OCI-LY1 (cell line): ENCODE results near the gene ME3.

Source experiments
- H2AFZ ChIP-seq: fragments of 200-600 bp; sonication (generic), shearing (Covaris generic); 2 replicates; pipeline ENCODE4 v1.6.0; 2014; ENCODE audit warnings: antibody characterized with exemption, mild to moderate bottlenecking, low read length
- H3F3A ChIP-seq: fragments of 200-600 bp; sonication (generic), shearing (Covaris generic); 2 replicates; pipeline ENCODE4 v1.6.0; 2014; ENCODE audit warnings: mild to moderate bottlenecking, antibody characterized with exemption, low read length, moderate library complexity; ENCODE audit not compliant: insufficient read depth
- H3K27ac ChIP-seq: fragments of 200-600 bp; sonication (generic); 2 replicates; pipeline ENCODE4 v1.5.1; 2014; ENCODE audit warnings: low read length, mixed run types, mild to moderate bottlenecking, low read depth; ENCODE audit not compliant: poor library complexity, severe bottlenecking
- H3K27me3 ChIP-seq: fragments of 200-600 bp; sonication (generic); 2 replicates; pipeline ENCODE4 v1.6.0; 2014; ENCODE audit warnings: antibody characterized with exemption, mild to moderate bottlenecking, low read length, moderate library complexity; ENCODE audit not compliant: insufficient read depth
- H3K36me3 ChIP-seq: fragments of 200-600 bp; sonication (generic); 2 replicates; pipeline ENCODE4 v1.6.1; 2014; ENCODE audit warnings: mild to moderate bottlenecking, antibody characterized with exemption, low read length, moderate library complexity, mixed read lengths; ENCODE audit not compliant: insufficient read depth
- H3K4me1 ChIP-seq: fragments of 200-600 bp; sonication (generic); 2 replicates; pipeline ENCODE4 v1.5.1; 2014; ENCODE audit warnings: mild to moderate bottlenecking, low read length, moderate library complexity; ENCODE audit not compliant: insufficient read depth, severe bottlenecking
- H3K4me2 ChIP-seq: fragments of 200-600 bp; sonication (generic), shearing (Covaris generic); 2 replicates; pipeline ENCODE4 v1.6.1; 2014; ENCODE audit warnings: low read length
- H3K4me3 ChIP-seq: fragments of 200-600 bp; sonication (generic); 2 replicates; pipeline ENCODE4 v1.5.1; 2014; ENCODE audit warnings: low read length, low read depth, mild to moderate bottlenecking, mixed read lengths; ENCODE audit not compliant: poor library complexity, severe bottlenecking
- H3K79me2 ChIP-seq: fragments of 200-600 bp; shearing (Covaris generic); 2 replicates; pipeline ENCODE4 v1.6.1; 2016; ENCODE audit warnings: mixed run types, low read length, mixed read lengths; ENCODE audit not compliant: insufficient read depth
- H3K9ac ChIP-seq: fragments of 200-600 bp; sonication (generic), shearing (Covaris generic); 2 replicates; pipeline ENCODE4 v1.6.1; 2014; ENCODE audit warnings: mild to moderate bottlenecking, low read length, mixed read lengths
- H3K9me2 ChIP-seq: fragments of 200-600 bp; sonication (generic), shearing (Covaris generic); 2 replicates; pipeline ENCODE4 v1.6.1; 2014; ENCODE audit warnings: low read depth, mild to moderate bottlenecking, low read length, mixed read lengths
- H3K9me3 ChIP-seq: fragments of 200-600 bp; shearing (Covaris generic); 2 replicates; pipeline ENCODE4 v1.6.1; 2014; ENCODE audit warnings: low read length, mixed read lengths
- H4K20me1 ChIP-seq: fragments of 200-600 bp; sonication (generic), shearing (Covaris generic); 2 replicates; pipeline ENCODE4 v1.6.0; 2016; ENCODE audit warnings: mild to moderate bottlenecking, low read length; ENCODE audit not compliant: insufficient read depth
- EZH2 ChIP-seq: fragments of 200-600 bp; sonication (generic), shearing (Covaris generic); IDR thresholded peaks from 2 replicates; pipeline ENCODE4 v1.8.0; 2017; ENCODE audit warnings: borderline replicate concordance, mixed run types, mild to moderate bottlenecking, antibody characterized with exemption, low read length, moderate library complexity, mixed read lengths
- TF ChIP-seq, protein P1 (sequence below): fragments of 200-600 bp; sonication (generic), shearing (Covaris generic); IDR thresholded peaks from 2 replicates; pipeline ENCODE4 v1.5.1; 2017; ENCODE audit warnings: mild to moderate bottlenecking, antibody characterized with exemption, low read length, moderate library complexity, mixed read lengths

ME3 gene

GRCh38 chr11:86606270-86606835 is 66.1 kb downstream of the ME3 start:
- H3K4me2 ChIP-seq: no peak overlapping the region
- no peaks in the 10 kb centered on the region for H3K9me2 ChIP-seq
- no peak overlapping the region for H3K4me3 ChIP-seq
- H3K9me3 ChIP-seq: no peaks in the 10 kb centered on the region
- H3K79me2 ChIP-seq: no peaks in the 10 kb centered on the region
- no peak overlapping the region for H2AFZ ChIP-seq
- no peak overlapping the region for H3K9ac ChIP-seq
- no peaks in the 10 kb centered on the region for H3F3A ChIP-seq
- H3K4me1 ChIP-seq: no peaks in the 10 kb centered on the region
- no peak overlapping the region for H3K27ac ChIP-seq
- no peaks in the 10 kb centered on the region for H4K20me1 ChIP-seq
- H3K27me3 ChIP-seq: no peaks in the 10 kb centered on the region
- H3K36me3 ChIP-seq: no peaks in the 10 kb centered on the region
- TF ChIP-seq EZH2: no peak
- TF ChIP-seq, protein P1, sequence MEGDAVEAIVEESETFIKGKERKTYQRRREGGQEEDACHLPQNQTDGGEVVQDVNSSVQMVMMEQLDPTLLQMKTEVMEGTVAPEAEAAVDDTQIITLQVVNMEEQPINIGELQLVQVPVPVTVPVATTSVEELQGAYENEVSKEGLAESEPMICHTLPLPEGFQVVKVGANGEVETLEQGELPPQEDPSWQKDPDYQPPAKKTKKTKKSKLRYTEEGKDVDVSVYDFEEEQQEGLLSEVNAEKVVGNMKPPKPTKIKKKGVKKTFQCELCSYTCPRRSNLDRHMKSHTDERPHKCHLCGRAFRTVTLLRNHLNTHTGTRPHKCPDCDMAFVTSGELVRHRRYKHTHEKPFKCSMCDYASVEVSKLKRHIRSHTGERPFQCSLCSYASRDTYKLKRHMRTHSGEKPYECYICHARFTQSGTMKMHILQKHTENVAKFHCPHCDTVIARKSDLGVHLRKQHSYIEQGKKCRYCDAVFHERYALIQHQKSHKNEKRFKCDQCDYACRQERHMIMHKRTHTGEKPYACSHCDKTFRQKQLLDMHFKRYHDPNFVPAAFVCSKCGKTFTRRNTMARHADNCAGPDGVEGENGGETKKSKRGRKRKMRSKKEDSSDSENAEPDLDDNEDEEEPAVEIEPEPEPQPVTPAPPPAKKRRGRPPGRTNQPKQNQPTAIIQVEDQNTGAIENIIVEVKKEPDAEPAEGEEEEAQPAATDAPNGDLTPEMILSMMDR: no peak

DNA sequence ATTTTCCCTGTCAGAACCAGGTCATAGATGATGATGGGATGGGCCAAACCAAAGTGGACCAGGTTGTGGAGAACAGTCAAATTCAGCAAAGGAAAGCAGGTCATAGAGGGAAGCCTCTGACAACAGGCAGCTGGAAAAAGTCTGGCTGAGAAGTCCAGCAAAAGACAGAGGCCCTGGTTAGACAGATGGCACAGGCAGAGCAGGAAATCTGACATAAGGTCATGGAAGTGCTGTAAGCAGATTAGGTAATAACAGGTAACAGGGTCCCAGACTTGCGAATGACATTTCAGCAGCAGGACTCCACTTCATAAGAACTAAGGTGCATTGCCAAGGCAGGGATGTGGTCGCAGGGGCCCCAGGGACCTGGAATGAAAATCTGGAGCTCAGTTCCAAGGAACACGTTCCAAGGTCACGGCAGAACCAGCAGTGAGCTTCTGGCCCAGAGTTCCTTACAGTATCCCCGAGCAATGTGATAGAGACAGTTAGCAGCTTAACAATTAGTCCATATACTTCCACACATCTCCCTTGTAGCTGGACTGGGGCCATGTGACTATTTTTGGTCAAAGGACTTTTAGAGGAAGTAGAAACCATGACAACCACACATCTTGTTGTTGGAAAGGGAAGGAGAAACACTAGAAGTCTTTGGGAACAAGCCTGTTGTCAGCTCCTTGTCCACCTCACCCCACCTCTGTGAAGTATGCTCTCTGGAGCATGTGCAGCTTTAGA is 75.4 kb downstream of the ME3 start:
- Histone ChIP-seq H3K27ac (no peak overlapping the region), H3K9ac (no peak overlapping the region)

DNA sequence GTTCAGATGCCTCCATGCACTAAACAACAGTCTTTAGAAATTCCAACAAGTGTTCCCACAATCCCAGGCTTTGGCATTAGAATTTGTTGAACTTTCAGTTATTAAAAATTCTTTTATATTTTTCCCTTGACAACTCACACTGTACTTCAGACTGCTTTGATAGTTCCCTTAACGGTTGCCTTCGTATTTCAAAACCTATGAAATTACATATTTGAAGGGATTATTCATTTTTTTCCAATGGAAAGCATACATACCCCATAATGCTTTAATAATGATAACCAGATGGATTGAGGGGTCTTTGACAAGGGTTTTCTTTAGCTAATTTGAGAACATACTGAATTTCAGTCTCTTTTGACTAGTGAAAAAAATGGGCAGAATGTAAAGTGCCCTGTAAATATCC is 76.5 kb downstream of the ME3 start:
- H3K9ac ChIP-seq: no peak overlapping the region
- no peaks in the 10 kb centered on the region for H3K9me3 ChIP-seq
- no peaks in the 10 kb centered on the region for H4K20me1 ChIP-seq
- H3K4me3 ChIP-seq: no peak overlapping the region
- H3F3A ChIP-seq: no peaks in the 10 kb centered on the region
- H3K27me3 ChIP-seq: no peaks in the 10 kb centered on the region
- H3K4me2 ChIP-seq: no peak overlapping the region
- no peak for TF ChIP-seq EZH2
- TF ChIP-seq, protein P1: no peak
- H2AFZ ChIP-seq: no peak overlapping the region
- peaks cover 10% of the 10 kb centered on the region for H3K4me1 ChIP-seq
- no peaks in the 10 kb centered on the region for H3K9me2 ChIP-seq
- no peak overlapping the region for H3K27ac ChIP-seq
- H3K79me2 ChIP-seq: no peaks in the 10 kb centered on the region
- no peaks in the 10 kb centered on the region for H3K36me3 ChIP-seq

More for the DNA sequence above, 75.4 kb downstream of the ME3 start:
- Histone ChIP-seq H3K9me2 (no peaks in the 10 kb centered on the region), H3K36me3 (no peaks in the 10 kb centered on the region), H2AFZ (no peak overlapping the region), H3K9me3 (no peaks in the 10 kb centered on the region), H3K27me3 (no peaks in the 10 kb centered on the region), H4K20me1 (no peaks in the 10 kb centered on the region), H3K79me2 (no peaks in the 10 kb centered on the region), H3K4me1 (peaks cover 10% of the 10 kb centered on the region), H3K4me2 (no peak overlapping the region), H3F3A (no peaks in the 10 kb centered on the region), H3K4me3 (no peak overlapping the region)
- TF ChIP-seq EZH2: no peak
- TF ChIP-seq, protein P1: no peak
